ENCODE measurements around the gene LPCAT4. TPM values are rescaled to one million over a fixed set of nuclear protein-coding genes. Genes with fewer than 3 reads are reported as not detected.
A peak's percentile ranks its signal among the peaks of the same experiment; 100 is the strongest.

The LPCAT4 gene
- total and polyA plus RNA-seq, 9 of the 15 experiments (the other 6 are each of a cell fraction or from before 2014, with no cell fraction given) = 7.3 to 34.3 (median 14.4) TPM

GRCh38 chr15:34342737-34343575 is 24.0 kb downstream of the LPCAT4 start, which contains the start of the genes NOP10 and NUTM1 (continued):
- TF ChIP-seq ZBTB33 (CRISPR knock-in tag; IDR thresholded peaks at IDR 0.05) = peak; percentile 96
- no peak for TF ChIP-seq STAG1 (CRISPR knock-in tag; IDR thresholded peaks at IDR 0.05; ENCODE audit: borderline replicate concordance)
- TF ChIP-seq ZNF584 (CRISPR knock-in tag; IDR thresholded peaks at IDR 0.05; ENCODE audit: low read depth) = no peak
- TF ChIP-seq BRD9 (IDR thresholded peaks at IDR 0.05; ENCODE audit: low read depth, partially characterized antibody) = peak; percentile 85
- TF ChIP-seq CGGBP1 (CRISPR knock-in tag; IDR thresholded peaks at IDR 0.05) = no peak
- TF ChIP-seq RBM39 (optimal IDR thresholded peaks at IDR 0.05; ENCODE audit: low read depth, low read length) = peak; percentile 47
- TF ChIP-seq ZBTB34 (CRISPR knock-in tag; IDR thresholded peaks at IDR 0.05) = no peak
- TF ChIP-seq MAFK (IDR thresholded peaks at IDR 0.05; ENCODE audit: low read length) = no peak
- no peak for TF ChIP-seq SMAD2 (IDR thresholded peaks at IDR 0.05; ENCODE audit: low read depth, low read length)
- TF ChIP-seq USF2 (CRISPR knock-in tag; IDR thresholded peaks at IDR 0.05) = peak; percentile 97
- TF ChIP-seq BRCA1 (IDR thresholded peaks at IDR 0.05) = no peak
- TF ChIP-seq BRCA1 (CRISPR knock-in tag; IDR thresholded peaks at IDR 0.05) = no peak
- no peak for TF ChIP-seq ZNF696 (CRISPR knock-in tag; conservative IDR thresholded peaks at IDR 0.05)
- TF ChIP-seq TBP (optimal IDR thresholded peaks at IDR 0.05; ENCODE audit: low read depth, low read length) = peak; percentile 88
- no peak for TF ChIP-seq GTF2A2 (tag; IDR thresholded peaks at IDR 0.05)
- TF ChIP-seq MITF (IDR thresholded peaks at IDR 0.05) = peak; percentile 73
- no peak for TF ChIP-seq ILK (tag; IDR thresholded peaks at IDR 0.05; ENCODE audit: borderline replicate concordance, low read depth)
- TF ChIP-seq MYBL2 (IDR thresholded peaks at IDR 0.05; ENCODE audit: low read depth) = no peak
- TF ChIP-seq MYBL2 (CRISPR knock-in tag; IDR thresholded peaks at IDR 0.05; ENCODE audit: borderline replicate concordance) = no peak
- peak; percentile 93 for TF ChIP-seq L3MBTL2 (IDR thresholded peaks at IDR 0.05)
- TF ChIP-seq U2AF1 (optimal IDR thresholded peaks at IDR 0.05; ENCODE audit: low read depth, low read length) = no peak
- no peak for TF ChIP-seq MCM2 (IDR thresholded peaks at IDR 0.05; ENCODE audit: low read depth)
- no peak for TF ChIP-seq PTTG1 (tag; IDR thresholded peaks at IDR 0.05; ENCODE audit: low read depth)
- no peak for TF ChIP-seq KDM2B (CRISPR knock-in tag; IDR thresholded peaks at IDR 0.05)

All from K562 (cell line).